ENCODE data around the gene SH3YL1. TPM values are rescaled to one million over a fixed set of nuclear protein-coding genes. Genes with fewer than 3 reads are reported as not detected.

Gene SH3YL1
- total RNA-seq, 1 experiment from 2014 or later, result 26.5 TPM

GRCh38 chr2:254241-254640 lies 9.6 kb downstream of the SH3YL1 start:
- Histone ChIP-seq H3K23ac (ENCODE audit: insufficient read length, low read depth, low read length) (no peak overlapping the region), H4K20me1 (ENCODE audit: control insufficient read depth, insufficient read depth, insufficient read length) (no peaks in the 10 kb centered on the region), H3K9me3 (ENCODE audit: control insufficient read depth, low read depth, low read length) (no peaks in the 10 kb centered on the region), H3K14ac (ENCODE audit: insufficient read depth, low read length) (no peak overlapping the region), H2BK12ac (ENCODE audit: insufficient read length, low read depth, low read length) (no peak overlapping the region), H4K5ac (ENCODE audit: insufficient read length, low read depth, low read length) (no peak overlapping the region), H2BK5ac (ENCODE audit: insufficient read length, low read length) (no peak overlapping the region), H4K91ac (ENCODE audit: insufficient read length, low read depth, low read length) (no peak overlapping the region), H3K4me1 (ENCODE audit: insufficient read depth, low read length) (no peaks in the 10 kb centered on the region), H2BK120ac (ENCODE audit: low read depth, low read length, poor library complexity, severe bottlenecking) (no peak overlapping the region), H3K9ac (ENCODE audit: extremely low read depth, insufficient read length, low read length) (no peak overlapping the region), H3K18ac (ENCODE audit: insufficient read length, low read depth, low read length) (no peak overlapping the region), H2BK15ac (ENCODE audit: low read depth, low read length) (no peak overlapping the region), H2AK5ac (ENCODE audit: insufficient read length, low read length) (no peak overlapping the region), H3T11ph (ENCODE audit: low read length) (no peak overlapping the region), H3K27ac (ENCODE audit: insufficient read length, low read depth, low read length) (no peak overlapping the region), H3K56ac (ENCODE audit: insufficient read length, low read depth, low read length) (no peak overlapping the region), H2BK20ac (ENCODE audit: low read depth, low read length, poor library complexity, severe bottlenecking) (no peak overlapping the region), H3K23me2 (ENCODE audit: insufficient read length, low read depth, low read length, poor library complexity, severe bottlenecking) (no peaks in the 10 kb centered on the region), H4K8ac (replicated peaks; ENCODE audit: insufficient read length, low read depth, low read length) (no peak overlapping the region), H3K4ac (ENCODE audit: low read depth, low read length) (no peak overlapping the region), H3K4me2 (ENCODE audit: insufficient read depth, insufficient read length, low read length) (no peak overlapping the region), H3K79me1 (ENCODE audit: insufficient read depth, low read depth, low read length, poor library complexity, severe bottlenecking) (no peaks in the 10 kb centered on the region), H2AFZ (ENCODE audit: low read length) (no peak overlapping the region), H3K27me3 (ENCODE audit: insufficient read depth, low read length) (no peaks in the 10 kb centered on the region), H3K79me2 (ENCODE audit: insufficient read depth, low read length) (no peaks in the 10 kb centered on the region)
- Mint-ChIP-seq H3K4me3 (no peak overlapping the region), H3K4me1 (peaks cover 6 to 9% of the 10 kb centered on the region in 2 experiments; a peak in 3 of 4 replicates), H3K36me3 (ENCODE audit: insufficient read depth in 1 of 3, low read depth in 3 of 3) (peaks cover 14 to 32% (median 23%) of the 10 kb centered on the region in 3 experiments), H3K27me3 (ENCODE audit: low read depth) (peaks cover 2% of the 10 kb centered on the region), H3K9me3 (peaks cover 20 to 28% of the 10 kb centered on the region in 2 experiments), H3K27ac (no peak overlapping the region; a peak in 1 of 7 replicates)
- no peak for TF ChIP-seq CTCF (conservative IDR thresholded peaks at IDR 0.05)
- DNase-seq, result no peak
- no CpG with 5 or more reads among the region's 7 CpGs for WGBS (ENCODE audit: extremely low coverage, insufficient read length, low lambda C conversion rate)

Data from H9 (cell line).